HG03095 (cell line): ENCODE measurements around the gene UNCX.

Source experiments
- ATAC-seq: cut with Tn5 transposase; IDR thresholded peaks from one replicate; pipeline ENCODE4 v1.9.1; 2021; ENCODE audit warnings: moderate library complexity; ENCODE audit not compliant: unreplicated experiment

The UNCX gene

DNA sequence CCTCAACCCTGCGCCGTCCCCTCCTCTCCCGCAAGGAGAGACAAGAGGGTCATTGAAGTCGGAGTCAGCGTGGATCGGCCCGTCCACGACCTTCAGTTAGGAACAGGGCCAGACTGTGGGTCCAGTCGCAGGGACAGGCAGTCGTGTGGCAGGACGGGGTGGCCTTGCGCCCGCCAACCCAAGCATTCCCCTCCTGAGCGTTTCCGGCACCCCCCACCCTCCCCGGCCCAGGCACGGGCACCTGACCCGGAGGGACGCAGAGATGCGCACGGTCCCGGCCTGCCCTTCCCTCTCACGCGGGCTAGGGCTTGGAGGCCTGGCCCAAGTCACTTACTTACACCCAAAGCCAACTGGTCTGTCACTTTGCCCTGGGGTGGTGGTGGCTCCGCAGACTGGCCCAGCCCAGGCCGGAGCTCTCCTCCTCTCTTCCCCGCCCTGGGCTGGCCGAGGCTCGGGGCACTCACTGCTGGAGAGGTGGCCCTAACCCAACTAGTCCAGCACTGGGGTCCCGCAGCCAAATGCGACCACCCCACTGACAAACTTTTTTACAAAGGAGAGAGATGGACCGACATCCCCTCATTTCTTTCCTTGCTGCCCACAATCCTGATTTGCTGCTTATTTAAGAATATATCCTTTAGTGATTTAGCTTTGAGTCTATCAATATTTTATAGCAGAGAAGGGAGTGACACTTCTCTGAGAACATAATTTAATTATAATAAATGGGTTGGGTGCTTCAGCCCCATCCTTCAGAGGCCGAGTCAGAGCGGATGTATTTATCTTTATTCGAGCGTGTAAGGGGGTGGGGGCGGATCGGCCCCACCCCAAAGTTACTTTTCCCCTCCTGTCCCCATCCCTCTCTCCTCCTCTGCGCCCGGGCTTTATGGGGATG is 1.2 kb upstream of the UNCX start:
- ATAC-seq, result no peak

DNA sequence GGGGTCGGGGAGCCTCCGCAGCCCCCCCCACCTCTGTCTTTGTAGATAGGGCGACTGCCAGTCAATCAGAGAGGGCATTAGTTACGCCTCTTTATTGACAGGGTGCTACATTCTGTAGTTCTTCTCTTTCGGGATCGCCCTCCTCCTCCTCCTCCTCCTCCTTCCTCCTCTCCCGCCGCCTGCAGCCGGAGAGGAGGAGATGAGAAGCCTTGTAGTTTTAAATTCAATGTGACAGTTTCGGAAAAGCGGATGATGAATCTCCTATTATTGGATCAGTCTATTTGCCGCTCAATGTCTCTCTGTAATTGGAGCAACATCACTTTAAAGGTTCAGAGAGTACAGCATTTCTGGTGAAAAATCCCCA is 587 bp upstream of the UNCX start:
- ATAC-seq, result no peak

DNA sequence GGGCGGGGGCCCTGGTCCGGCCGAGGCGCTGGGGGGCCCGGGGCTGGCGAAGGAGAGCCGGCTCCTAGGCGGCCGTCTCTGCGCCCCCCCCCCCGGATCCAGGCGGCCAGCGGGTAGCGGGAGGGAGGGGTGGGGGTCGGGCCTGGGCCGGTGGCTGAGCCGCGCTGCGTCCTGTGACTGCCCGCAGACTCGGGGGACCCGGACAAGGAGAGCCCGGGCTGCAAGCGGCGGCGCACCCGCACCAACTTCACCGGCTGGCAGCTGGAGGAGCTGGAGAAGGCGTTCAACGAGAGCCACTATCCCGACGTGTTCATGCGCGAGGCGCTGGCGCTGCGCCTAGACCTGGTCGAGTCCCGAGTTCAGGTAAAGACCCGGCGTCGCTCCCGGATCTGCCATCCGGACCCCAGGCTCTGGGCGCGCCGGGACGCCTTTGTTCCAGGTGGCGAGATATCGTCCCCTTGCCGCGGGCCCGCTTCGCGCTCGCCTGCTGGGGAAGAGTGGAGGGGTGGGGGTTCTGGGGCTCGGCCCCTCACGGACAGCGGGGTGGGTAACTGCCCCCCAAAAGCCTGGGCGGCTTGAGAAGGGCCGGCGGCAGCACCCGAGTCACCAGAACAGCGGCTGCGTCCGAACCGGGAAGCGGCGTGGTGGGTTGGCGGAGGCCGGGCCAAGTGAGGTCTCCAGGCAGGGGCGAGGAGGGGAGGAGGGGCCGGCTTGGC is 819 bp downstream of the UNCX start:
- no peak for ATAC-seq

DNA sequence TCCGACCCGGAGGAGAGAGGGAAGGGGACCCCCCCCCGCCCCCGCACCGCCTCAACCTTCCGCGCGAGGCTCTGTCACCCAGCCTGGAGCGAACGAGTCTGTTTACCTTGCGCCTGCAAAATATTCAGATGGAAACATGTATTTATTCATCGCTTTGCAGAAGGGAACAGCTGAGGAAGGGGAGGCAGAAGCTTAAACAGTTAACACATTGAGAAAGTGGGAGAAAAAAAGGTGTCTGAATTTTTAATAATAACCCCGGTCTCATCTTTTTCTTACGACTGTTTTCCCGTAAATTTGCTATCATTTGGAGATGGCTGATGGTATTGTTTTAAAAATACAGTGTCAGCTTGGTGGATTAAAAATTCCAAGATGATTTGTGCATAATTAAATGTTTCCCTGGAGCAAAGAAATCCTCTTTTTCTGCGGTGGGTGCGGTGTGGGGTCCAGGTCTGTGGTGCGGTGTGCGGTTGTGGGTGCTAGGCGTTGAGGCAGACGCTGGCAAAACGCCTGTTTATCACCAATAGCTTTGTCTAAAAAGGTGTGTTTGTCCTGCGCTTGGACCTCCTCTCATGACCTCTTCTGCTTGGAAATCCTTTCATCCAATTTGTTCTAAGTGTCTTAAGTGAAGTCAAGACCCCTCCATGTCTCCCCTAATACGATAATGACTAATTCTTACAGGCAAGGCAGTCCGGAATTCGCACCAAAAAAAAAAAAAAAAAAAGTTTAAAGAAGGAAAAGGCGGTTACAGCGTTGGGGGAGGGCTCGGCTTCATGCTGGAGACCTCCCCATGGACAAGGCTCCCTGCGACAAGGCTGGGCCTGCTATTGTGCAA is 1.6 kb downstream of the UNCX start:
- no peak for ATAC-seq

DNA sequence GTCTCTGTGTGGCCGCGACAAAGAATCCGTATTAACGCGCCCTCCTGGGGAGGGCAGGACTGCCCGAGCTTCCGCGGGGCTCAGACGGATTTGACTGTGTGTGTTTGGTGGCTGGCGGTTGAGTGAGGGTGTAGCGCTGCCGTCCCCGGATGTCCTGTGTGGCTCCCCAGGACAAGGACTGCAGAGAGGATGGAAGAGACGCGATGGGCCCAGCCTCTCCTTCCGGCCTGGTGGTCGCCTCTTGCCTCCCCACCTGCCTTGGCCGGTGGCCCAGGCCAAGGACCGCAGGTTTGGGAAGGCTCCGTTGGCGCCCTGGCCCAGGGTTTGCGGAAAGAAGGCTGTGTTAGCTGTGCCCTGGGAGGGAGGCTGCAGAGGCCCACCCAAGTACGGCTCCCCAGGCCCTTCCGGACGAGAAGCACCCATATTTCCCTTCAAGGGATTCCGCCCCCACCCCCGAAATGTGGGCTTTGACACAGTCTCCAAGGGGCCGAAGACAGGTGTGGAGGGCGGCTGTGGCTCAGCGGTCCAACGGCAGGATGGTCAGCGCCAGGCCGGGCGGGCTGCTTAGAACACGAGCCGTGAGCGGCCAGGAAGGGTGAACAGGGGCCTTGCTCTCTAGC is 2.3 kb downstream of the UNCX start:
- ATAC-seq, result no peak

DNA sequence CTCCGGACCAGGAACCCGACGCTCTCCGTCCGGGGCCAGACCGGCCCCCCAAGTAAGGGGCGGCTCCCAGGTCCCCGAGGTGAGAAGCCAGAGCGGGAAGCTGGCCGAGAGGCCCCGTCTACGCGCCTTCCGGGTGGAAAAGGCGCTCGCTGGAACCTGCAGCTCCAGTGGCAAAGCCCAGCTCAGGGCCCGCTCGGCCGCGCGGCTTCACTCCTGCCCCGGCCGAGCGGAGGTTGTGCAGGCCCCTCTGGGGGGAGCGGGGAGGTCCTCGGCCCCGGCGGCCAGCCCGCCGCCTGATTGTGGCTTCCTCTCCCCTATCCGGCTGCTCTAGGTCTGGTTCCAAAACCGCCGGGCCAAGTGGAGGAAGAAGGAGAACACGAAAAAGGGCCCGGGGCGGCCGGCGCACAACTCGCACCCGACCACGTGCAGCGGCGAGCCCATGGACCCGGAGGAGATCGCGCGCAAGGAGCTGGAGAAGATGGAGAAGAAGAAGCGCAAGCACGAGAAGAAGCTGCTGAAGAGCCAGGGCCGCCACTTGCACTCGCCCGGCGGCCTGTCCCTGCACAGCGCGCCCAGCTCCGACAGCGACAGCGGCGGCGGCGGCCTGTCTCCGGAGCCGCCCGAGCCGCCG is 2.9 kb downstream of the UNCX start:
- no peak for ATAC-seq

DNA sequence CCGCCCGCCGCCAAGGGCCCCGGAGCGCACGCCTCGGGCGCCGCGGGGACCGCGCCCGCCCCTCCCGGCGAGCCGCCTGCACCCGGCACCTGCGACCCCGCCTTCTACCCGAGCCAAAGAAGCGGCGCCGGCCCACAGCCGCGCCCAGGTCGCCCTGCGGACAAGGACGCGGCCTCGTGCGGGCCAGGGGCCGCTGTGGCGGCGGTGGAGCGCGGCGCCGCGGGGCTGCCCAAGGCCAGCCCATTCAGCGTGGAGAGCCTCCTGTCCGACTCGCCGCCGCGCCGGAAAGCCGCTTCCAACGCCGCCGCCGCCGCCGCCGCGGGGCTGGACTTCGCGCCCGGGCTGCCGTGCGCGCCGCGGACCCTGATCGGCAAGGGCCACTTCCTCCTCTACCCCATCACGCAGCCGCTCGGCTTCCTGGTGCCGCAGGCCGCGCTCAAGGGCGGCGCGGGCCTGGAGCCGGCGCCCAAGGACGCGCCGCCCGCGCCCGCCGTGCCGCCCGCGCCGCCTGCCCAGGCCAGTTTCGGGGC is 3.5 kb downstream of the UNCX start:
- no peak for ATAC-seq

DNA sequence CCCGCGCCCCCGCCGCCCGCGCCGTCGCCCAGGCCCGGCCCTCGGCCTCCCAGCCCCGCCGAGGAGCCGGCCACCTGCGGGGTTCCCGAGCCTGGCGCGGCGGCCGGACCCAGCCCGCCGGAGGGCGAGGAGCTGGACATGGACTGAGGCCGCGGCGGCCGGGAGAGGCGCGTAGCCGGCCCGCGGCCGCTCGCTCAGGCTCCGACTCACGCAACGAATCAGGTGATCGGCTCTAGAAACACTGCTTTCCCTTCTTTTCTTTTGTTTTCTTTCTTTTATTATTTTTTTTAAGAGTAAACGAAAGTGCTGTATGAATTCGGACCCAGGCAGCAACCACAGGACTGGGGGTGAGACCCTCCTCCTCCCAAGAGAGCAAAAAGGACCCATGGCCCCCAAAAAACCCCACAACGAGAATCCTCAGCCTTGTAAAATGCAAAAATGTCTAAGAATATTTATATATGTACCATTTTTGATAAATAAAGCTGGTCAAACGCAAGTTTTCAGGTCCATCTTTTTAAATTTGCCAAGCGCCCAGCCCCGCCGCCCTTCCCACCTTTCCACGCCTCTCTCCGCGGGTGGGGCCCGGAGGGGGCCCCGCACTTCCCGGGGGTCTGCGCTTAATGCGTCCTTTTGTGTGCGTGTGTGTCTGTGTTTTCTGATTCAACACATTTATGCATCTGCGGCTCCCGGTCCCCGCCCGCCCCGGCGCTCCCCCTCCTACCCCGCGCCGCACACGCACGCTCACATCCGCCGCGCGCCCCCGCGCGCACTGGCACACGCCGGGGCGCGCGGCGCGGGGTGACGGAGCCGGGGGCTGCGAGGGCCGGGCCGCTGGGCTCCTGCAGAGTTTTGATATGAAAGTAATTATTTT is 4.4 kb downstream of the UNCX start:
- no peak for ATAC-seq

DNA sequence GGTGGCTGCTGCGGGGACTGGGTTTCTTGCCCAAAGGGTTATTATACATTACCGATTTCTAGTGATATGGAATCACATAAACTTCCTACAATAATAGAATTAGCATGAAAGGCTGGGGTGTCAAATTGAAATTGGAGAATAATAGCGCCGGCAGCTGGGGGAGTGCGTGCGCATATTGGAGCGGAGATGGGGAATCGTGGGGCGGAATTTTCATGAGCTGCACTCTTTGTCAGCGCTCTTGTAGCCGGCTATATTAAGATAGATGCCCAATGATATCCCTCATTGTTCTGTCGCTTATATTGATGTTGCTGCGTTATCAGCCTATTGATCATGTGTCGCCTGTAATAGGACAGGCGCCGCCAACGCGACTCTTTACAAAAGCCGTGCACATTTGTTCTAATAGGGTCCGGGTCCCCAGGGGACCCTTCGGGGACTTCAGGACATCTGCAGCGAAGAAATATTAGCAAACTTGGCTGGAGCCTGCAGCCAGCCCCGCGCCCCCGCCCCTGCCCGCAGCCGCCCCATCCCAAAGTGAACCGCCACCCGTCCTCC is 5.1 kb downstream of the UNCX start:
- no peak for ATAC-seq

DNA sequence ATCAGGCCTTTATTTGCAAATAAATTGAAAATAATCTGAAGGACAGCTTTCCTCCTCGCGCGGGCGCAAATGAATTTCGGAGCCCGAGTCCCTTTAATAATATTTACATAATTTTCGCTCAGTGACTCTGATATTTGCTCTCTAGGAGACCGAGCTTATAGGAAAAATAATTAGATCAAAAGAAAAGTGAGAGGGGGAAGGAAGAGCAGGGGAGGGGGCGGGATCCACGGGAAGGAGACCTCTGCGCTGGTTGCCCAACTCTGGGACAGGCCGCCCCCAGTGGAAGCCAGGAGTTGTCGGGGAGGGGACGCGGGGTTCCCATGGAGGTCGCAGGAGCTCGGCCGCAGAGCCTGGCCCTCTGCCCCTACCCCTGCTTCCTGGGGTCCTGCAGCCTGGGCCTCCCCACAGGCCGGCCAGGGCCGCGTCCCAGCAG is 5.8 kb downstream of the UNCX start:
- no peak for ATAC-seq

DNA sequence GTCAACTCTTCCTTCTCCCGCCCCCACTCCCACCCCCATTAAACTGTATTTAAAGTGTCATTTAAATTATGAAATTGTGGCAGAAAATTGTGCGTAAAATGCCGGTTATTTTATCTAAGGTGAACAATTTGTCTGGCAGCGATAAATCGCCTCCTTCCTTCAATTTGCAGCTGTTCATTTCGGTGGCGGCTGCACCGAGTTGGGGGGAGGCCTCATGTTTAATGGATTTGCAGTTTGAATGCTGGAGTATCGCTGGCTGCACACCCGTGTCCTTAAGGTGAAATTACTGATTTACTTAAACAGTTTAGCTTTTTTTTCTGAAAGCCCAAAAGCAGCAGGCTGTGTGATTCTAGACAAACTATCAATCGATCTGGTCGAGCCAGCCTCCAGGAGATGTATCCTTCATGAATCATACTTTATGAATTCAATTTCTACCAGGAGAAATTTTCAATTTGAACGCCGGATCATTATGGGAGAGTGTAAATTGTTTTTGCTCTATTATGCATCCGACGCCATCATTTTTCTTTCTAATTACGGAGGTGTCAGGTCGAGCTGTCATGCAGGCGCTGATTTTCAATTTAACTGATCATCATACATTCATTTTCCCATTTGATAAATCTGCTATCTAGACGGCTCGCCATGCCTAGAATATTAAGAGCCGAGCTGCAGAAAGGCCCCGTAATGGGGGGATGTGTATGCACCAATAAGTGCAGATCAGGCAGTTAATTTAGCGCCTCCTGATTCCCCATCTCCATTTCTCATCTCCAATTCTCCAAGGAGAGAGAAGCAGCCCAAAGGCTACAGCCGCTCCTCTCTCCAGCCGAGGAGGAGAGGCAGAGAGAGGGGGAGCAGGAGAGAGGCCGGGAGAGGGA is 6.5 kb downstream of the UNCX start:
- no peak for ATAC-seq

DNA sequence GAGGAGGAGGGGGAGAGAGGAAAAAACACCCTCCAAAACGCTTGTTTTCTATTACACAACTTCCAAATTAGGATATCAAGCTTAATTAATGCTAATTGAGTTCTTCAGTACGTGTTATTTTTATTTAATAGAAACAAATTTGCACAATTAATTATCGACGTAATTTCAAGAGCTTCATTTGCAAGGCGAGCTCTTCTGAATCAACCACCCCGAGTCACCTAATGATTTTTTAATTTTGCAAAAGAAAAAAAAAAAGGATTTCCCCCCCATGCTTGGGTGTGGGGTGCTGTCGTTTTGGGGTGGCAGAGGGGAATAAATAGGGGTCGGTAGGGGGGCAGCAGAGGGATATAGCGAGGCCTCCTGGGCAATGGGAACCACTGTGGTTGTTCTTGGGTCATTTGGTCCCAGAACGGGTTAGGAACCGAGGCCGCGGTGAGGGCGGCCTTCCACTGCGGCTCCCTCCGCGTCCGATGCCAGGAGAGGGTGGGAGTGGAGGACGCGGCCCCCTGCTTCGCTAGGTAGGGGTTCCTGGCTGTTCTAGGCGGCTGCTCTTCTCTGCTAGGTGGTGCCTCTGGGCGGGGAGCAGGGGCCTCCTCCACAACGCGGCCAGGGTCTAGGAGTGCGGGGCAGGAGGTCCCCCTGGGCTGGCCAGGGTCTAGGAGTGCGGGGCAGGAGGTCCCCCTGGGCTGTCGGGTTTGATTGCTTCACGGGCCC is 7.3 kb downstream of the UNCX start:
- ATAC-seq, result no peak

DNA sequence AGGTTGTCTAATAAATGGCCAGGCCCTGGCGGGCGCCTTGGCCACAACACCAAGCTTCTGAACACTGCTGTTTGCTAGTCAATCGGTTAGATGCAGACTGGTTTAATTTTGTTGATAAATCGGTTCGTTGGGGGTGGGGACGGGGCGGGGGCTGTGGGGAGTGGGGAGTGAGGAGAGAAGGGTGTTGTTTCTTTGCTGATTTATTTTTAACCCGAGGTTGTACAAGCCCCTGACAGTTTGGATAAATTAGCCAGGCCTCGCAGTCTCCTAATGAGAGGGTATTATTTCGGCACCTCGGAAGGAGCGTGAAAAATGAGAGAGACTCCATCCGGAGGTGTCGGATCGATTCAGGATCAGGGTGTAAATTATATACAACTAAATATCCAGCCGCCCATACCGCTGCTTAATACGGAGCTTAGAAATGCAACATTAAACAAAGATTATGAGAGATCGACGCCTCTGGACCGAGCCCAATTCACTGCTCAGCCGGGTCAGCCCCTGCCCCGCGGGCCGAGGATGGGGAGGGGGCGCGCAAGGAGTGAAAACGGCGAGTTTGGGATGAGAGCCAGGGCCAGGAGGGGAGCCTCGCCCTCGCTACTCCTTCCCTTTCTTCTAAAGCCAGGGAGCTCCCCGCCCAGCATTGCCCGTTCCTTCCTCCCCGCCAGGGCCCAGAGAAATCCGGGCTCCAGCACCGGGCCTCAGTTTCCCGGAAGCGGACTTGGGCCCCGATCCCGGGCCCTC is 8.0 kb downstream of the UNCX start:
- ATAC-seq, result no peak

DNA sequence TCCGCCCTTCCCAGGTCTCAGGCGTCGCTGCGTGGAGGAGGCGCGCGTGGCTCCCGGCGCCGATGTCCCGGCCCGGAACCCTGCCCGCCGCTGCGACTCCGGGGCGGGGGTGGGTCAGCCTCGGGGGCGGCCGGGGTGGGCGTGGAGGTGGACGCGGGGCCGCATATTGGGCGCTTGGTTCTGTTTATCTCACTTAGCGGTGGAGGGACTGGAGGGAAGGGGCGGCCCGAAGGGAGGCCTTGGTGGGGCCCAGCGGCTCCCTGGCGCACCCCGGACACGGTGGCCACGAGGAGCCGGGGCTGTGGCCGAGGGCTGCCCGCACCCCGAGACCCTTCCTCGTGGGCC is 8.6 kb downstream of the UNCX start:
- ATAC-seq, result no peak

DNA sequence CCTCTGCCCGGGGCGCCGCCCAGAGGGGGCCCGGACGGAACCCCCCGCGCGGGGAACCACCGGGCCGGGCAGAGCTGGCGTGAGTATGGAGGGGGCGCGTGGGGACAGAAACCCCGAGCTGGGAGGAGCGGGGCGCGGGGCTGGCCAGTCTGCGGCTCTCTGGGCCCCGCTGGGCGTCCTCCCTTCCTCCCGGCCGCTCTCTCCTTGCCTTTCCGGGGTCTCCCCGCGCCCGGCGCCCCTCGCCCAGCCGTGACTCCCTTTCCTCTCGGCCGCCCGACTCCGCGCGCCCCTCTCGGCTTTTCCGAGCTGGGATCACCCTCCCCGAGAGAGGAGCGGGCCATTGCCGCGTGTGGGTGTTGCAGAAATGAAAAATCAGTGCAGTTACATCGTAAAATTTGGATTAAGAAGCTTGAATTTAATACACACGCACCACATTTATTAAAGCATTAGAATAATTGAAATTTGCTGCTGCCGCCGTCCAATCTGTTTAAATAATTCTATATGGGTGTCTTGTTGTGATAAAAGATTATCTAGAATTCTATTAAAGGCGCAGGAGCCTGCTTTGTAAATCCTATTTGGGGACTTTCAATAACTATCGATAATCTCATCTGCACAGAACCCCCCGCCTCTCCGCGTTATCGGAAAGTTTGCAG is 9.1 kb downstream of the UNCX start:
- no peak for ATAC-seq

DNA sequence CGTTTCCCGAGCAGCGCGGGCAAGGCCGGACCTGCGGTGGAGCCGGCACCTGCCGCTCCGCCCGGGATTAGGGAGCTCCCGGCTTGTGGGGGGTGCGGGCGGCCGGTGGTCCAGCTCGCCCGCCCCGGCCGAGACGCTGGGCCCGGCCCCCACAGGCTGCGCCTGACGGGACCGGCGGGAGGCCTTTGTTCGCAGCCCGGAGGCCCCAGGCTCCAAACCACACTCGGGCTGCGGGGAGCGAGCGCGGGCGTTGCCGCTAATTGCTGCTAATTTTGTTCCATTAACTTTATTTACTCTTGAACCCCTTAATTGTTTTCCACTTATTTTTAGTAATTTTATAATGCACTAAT is 9.6 kb downstream of the UNCX start:
- ATAC-seq, result no peak
